Measurements from ENCODE around the gene NKX3-2. TPM values are rescaled to one million over a fixed set of nuclear protein-coding genes. Genes with fewer than 3 reads are reported as not detected.
"Not testable (repeated sequence)": the region's sequence is repeated elsewhere in the genome, so short reads cannot be mapped to it uniquely, and the experiment has no call there.

The NKX3-2 gene
- total RNA-seq, 1 donor from 2014 or later, result not detected

DNA sequence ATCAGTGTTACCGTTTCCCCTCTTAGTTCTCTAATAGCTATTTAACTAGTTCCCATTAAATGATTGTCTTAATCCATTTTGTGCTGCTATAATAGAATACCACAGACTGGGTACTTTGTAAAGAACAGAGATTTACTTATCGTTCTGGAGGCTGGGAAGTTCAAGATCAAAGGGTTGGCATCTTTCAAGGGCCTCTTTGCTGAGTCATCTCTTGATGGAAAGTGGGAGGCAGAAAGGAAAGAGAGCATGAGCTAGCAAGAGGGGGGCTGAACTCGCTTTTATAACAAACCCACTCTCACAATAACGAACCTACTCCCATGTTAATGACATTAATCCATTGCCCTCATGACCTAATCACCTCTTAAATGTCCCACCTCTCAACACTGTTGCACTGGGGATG lies 17.4 kb upstream of the NKX3-2 start:
- Mint-ChIP-seq H3K27ac (no peak overlapping the region), H3K4me3 (no peak overlapping the region), H3K36me3 (ENCODE audit: low read depth) (peaks cover 10% of the 10 kb centered on the region), H3K4me1 (no peaks in the 10 kb centered on the region), H3K27me3 (no peaks in the 10 kb centered on the region), H3K9me3 (no peaks in the 10 kb centered on the region)
- TF ChIP-seq, protein P1, sequence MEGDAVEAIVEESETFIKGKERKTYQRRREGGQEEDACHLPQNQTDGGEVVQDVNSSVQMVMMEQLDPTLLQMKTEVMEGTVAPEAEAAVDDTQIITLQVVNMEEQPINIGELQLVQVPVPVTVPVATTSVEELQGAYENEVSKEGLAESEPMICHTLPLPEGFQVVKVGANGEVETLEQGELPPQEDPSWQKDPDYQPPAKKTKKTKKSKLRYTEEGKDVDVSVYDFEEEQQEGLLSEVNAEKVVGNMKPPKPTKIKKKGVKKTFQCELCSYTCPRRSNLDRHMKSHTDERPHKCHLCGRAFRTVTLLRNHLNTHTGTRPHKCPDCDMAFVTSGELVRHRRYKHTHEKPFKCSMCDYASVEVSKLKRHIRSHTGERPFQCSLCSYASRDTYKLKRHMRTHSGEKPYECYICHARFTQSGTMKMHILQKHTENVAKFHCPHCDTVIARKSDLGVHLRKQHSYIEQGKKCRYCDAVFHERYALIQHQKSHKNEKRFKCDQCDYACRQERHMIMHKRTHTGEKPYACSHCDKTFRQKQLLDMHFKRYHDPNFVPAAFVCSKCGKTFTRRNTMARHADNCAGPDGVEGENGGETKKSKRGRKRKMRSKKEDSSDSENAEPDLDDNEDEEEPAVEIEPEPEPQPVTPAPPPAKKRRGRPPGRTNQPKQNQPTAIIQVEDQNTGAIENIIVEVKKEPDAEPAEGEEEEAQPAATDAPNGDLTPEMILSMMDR (IDR thresholded peaks at IDR 0.05), result no peak
- ATAC-seq (ENCODE audit: low read depth), result no peak
- no peak for DNase-seq
- CTCF ChIA-PET, result no interaction called here
- intact Hi-C loops (cut with micrococcal nuclease), result no loop called here
- POLR2A ChIA-PET, result no interaction called here

DNA sequence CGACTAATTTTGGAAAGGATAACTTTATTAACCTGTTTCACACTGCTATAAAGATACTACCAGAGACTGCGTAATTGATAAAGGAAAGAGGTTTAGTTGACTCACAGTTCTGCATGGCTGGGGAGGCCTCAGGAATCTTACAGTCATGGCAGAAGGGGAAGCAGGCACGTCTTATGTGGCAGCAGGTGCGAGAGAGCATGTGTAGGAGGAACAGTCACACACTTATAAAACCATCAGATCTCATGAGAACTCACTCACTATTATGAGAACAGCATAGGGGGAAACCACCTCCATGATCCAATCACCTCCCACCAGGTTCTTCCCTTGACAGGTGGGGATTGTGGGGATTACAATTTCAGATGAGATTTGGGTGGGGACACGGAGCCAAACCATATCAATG lies 15.8 kb upstream of the NKX3-2 start:
- H3K4me3 Mint-ChIP-seq; POLR2A ChIA-PET; intact Hi-C loops (cut with micrococcal nuclease); H3K27ac Mint-ChIP-seq; CTCF ChIA-PET; ATAC-seq (ENCODE audit: low read depth); H3K9me3 Mint-ChIP-seq; H3K36me3 Mint-ChIP-seq (ENCODE audit: low read depth); H3K4me1 Mint-ChIP-seq; DNase-seq; H3K27me3 Mint-ChIP-seq: not testable (repeated sequence)

DNA sequence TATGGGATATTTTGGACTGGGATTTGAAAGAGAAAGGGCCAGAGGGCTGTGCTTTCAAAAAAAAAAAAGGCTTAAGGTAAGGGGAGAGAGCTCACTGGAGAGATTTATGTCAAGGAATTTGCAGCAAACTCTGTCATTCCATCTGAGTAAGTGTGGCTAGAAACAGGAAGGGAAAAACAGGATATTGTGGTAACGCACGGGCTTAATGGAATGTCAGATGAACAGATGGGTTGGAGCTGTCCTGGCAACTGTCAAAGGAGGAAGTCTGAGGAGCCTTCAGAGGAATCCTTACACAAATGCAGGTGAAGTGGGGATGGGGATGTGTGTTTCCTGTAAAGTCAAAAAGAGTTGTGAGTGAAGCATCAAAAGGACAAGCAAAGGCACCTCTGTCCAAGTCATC lies 15.1 kb upstream of the NKX3-2 start:
- Mint-ChIP-seq H3K4me1 (no peaks in the 10 kb centered on the region), H3K36me3 (ENCODE audit: low read depth) (no peaks in the 10 kb centered on the region)
- CTCF ChIA-PET, result no interaction called here

DNA sequence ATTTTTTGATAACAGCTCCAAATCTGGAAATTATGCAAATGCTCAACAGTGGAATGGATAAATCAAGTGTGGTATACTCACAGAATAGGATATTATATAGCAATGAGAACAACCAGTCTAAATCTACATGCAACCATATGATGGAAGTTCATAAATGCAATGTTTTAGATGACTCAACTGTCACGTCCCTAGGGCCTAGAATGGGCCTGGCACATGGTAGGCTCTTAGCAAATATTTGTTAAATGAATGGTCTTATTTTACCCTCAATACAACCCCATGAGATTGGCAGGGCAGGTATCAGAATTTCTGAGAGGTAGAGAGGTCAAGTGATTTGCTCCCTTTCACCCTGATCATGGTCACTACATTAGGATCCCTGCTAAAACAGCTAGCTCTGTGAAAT lies 14.6 kb upstream of the NKX3-2 start:
- intact Hi-C loops (cut with micrococcal nuclease), result no loop called here
- ChIA-PET POLR2A (no interaction called here), CTCF (no interaction called here)
- Mint-ChIP-seq H3K9me3 (no peaks in the 10 kb centered on the region), H3K27me3 (peaks cover 5% of the 10 kb centered on the region), H3K4me1 (no peaks in the 10 kb centered on the region), H3K4me3 (no peak overlapping the region), H3K36me3 (ENCODE audit: low read depth) (no peaks in the 10 kb centered on the region), H3K27ac (no peak overlapping the region)
- no peak for DNase-seq
- TF ChIP-seq, protein P1 (IDR thresholded peaks at IDR 0.05), result no peak
- no peak for ATAC-seq (ENCODE audit: low read depth)

More for the DNA sequence above, 15.1 kb upstream of the NKX3-2 start:
- intact Hi-C loops (cut with micrococcal nuclease), result no loop called here
- ATAC-seq (ENCODE audit: low read depth) (no peak), DNase-seq (no peak)
- TF ChIP-seq, protein P1 (IDR thresholded peaks at IDR 0.05), result no peak
- Mint-ChIP-seq H3K9me3 (no peaks in the 10 kb centered on the region), H3K27me3 (peaks cover 4% of the 10 kb centered on the region), H3K27ac (no peak overlapping the region), H3K4me3 (no peak overlapping the region)
- POLR2A ChIA-PET, result no interaction called here

DNA sequence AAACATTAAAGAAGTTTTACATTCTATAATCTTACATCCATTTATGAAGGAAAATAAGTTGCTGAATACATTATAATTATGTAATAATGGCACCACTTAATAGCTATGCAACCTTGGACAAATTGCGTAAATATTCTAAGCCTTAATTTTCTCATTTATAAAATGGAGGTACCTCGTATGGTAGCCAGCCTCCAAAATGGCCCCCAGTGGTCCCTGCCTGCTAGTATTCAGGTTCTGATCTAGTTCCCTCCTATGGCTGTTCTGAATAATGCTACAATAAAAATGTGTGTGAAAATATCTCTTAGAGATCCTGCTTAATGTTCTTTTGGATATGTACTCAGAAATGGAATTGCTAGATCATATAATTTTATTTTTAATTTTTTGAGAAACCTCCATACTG lies 11.0 kb upstream of the NKX3-2 start:
- intact Hi-C loops (cut with micrococcal nuclease), result no loop called here
- Mint-ChIP-seq H3K9me3 (peaks cover 2% of the 10 kb centered on the region), H3K27me3 (peaks cover 24% of the 10 kb centered on the region), H3K27ac (no peak overlapping the region), H3K36me3 (ENCODE audit: low read depth) (no peaks in the 10 kb centered on the region), H3K4me3 (no peak overlapping the region), H3K4me1 (no peaks in the 10 kb centered on the region)
- TF ChIP-seq, protein P1 (IDR thresholded peaks at IDR 0.05), result no peak
- ChIA-PET CTCF (no interaction called here), POLR2A (no interaction called here)
- no peak for DNase-seq
- ATAC-seq (ENCODE audit: low read depth), result no peak

DNA sequence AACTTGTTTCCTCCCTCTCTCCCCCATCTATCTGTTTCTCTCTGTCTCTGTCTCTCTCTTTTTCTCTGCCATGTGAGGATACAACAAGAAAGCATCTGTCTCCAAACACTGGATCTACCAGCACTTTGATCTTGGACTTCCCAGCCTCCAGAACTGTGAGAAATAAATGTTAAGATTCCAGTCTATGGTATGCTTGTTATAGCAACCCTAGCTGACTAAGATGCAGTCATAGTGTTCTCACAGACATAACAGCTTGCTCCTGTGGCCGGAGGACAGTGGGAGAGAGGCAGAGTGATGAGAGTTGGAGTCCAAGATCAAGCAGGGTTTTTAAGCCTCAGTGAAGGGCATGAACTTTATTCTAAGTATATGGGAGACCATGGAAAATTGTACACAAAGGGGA lies 8.8 kb upstream of the NKX3-2 start:
- H3K36me3 Mint-ChIP-seq (ENCODE audit: low read depth), result no peaks in the 10 kb centered on the region
- ChIA-PET POLR2A (no interaction called here), CTCF (interaction anchor here (0.7 kb wide), 1 partner anchor 671 kb away, joined by 3 read pairs; no protein-coding TSS in a partner anchor)
- ATAC-seq (ENCODE audit: low read depth) (no peak), DNase-seq (no peak)
- peaks cover 35% of the 10 kb centered on the region for H3K27me3 Mint-ChIP-seq
- no peak overlapping the region for H3K4me3 Mint-ChIP-seq
- peaks cover 2% of the 10 kb centered on the region for H3K9me3 Mint-ChIP-seq
- TF ChIP-seq, protein P1 (IDR thresholded peaks at IDR 0.05), result no peak
- H3K4me1 Mint-ChIP-seq, result peaks cover 10% of the 10 kb centered on the region
- H3K27ac Mint-ChIP-seq, result no peak overlapping the region
- intact Hi-C loops (cut with micrococcal nuclease), result no loop called here
